NCI-H774 (cell line): ENCODE data around the gene CNN2.

ENCODE experiments used
- DNase-seq: peaks from one replicate; lab custom pipeline; 2025; lab: John Stamatoyannopoulos, UW

Gene CNN2

GRCh38 chr19:1025960-1026782, at the start of gene CNN2:
TSS of gene CNN2 (plus strand) at chr19:1026608. CDS start at chr19:1026662, 54 bp downstream.
- peak; percentile 25 for DNase-seq

- no peak for DNase-seq
Measured at GRCh38 chr19:977058-977464, 49.3 kb upstream of the CNN2 start.

GRCh38 chr19:979318-979741, 47.1 kb upstream of the CNN2 start:
- DNase-seq, result no peak

GRCh38 chr19:980133-980998, 46.0 kb upstream of the CNN2 start:
- DNase-seq, result no peak

- DNase-seq, result peak; percentile 66
Measured at GRCh38 chr19:982567-983170, 43.7 kb upstream of the CNN2 start.

- peak; percentile 90 for DNase-seq
Measured at GRCh38 chr19:984165-984967, 42.0 kb upstream of the CNN2 start, which contains the start of gene WDR18. TSS of gene WDR18 (plus strand) at chr19:984345. CDS start at chr19:984354, 9 bp downstream.

- DNase-seq, result no peak
Measured at GRCh38 chr19:986083-986482, 40.3 kb upstream of the CNN2 start.

GRCh38 chr19:988081-988480, 38.3 kb upstream of the CNN2 start:
- DNase-seq, result no peak

GRCh38 chr19:988510-988909, 37.9 kb upstream of the CNN2 start:
- no peak for DNase-seq

GRCh38 chr19:989381-990081, 36.9 kb upstream of the CNN2 start:
- DNase-seq, result no peak

- no peak for DNase-seq
Measured at GRCh38 chr19:990119-990571, 36.3 kb upstream of the CNN2 start.

- DNase-seq, result no peak
Measured at GRCh38 chr19:990746-991145, 35.7 kb upstream of the CNN2 start.

- DNase-seq, result no peak
Measured at GRCh38 chr19:991174-991931, 35.1 kb upstream of the CNN2 start.

- DNase-seq, result no peak
Measured at GRCh38 chr19:991932-992669, 34.3 kb upstream of the CNN2 start.

- no peak for DNase-seq
Measured at GRCh38 chr19:992670-993055, 33.7 kb upstream of the CNN2 start.

- no peak for DNase-seq
Measured at GRCh38 chr19:993361-993830, 33.0 kb upstream of the CNN2 start.

GRCh38 chr19:993831-994393, 32.5 kb upstream of the CNN2 start:
- no peak for DNase-seq

- no peak for DNase-seq
Measured at GRCh38 chr19:994516-994915, 31.9 kb upstream of the CNN2 start.
